ENCODE data around the gene ELN.
"Not testable (repeated sequence)": the region's sequence is repeated elsewhere in the genome, so short reads cannot be mapped to it uniquely, and the experiment has no call there.

Gene ELN

DNA sequence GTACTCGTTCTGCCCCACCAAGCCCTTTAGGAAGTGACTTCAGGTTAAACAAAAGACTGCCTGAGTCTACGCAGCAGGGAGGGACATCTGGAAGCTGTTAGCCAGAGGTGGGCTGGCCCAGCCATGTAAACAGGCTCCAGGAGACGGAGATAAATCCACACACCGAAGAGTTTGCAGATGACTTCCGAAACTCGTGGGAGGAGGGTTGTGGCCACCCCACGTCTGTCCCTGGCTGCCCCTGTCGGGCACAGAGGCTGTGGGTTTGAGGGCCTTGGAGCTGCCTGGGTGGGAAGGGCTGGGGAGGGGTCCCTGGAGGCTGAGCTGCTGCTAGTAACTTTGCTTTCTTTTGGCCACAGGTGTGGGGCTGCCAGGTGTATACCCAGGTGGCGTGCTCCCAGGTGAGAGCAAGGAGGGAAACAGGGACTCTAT is 15.6 kb downstream of the ELN start:
- DNase-seq (ENCODE audit: low spot score): no peak

DNA sequence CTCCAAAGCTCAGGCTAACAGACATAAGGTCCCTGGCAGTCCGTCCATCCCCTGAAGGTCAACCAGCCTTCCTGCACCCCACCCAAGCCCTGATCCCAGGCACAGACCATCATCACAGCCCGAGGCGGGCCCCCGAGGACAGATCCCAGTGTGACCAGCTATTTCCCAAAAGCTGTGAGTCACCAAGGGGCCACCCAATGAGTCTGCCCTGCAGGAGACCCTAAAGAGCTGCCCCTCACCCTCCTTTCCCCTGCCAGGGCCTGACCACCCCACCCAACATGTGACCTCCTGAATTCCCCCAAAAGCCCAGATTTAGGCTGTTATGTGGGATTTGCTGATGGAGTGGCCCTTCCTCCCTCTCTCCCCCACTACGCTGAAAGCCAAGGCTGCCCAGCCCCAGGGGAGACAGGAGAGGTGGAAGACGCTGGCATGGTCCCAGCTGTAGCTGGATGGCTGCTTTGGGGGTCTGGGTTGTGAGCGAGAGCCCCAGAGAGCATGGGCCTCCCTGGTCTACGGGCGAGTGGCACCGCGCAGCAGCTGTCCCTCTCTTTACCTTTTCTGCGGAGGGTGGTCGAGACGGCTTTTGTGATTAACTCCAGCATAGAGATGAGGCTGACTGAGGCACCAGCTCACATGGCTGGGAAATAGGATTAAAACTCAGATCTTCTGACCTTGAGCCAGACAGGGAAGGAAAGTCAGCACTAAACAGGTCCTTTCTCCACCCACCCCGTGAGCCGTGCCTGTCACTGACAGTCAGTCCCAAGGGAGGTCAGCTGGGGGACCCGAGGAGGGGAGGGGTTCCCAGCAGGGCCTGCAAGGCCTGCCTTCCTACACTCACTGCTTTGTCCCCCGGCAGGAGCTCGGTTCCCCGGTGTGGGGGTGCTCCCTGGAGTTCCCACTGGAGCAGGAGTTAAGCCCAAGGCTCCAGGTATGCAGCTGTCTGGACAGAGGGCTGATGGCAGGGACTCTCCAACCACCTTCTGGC is 16.7 kb downstream of the ELN start:
- DNase-seq (ENCODE audit: low spot score): no peak

DNA sequence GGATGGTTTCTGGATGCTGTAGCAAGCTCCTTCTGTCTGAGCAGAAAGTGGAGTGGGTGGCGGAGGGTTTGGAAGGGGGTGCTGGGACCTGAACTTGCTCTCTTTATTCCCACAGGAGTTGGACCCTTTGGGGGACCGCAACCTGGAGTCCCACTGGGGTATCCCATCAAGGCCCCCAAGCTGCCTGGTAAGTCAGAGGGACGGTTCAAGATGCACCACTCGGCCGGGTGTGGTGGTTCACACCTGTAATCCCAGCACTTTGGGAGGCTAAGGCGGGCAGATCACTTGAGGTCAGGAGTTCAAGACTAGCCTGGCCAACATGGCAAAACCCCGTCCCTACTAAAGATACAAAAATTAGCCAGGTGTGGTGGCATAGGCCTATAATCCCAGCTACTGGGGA is 18.6 kb downstream of the ELN start:
- DNase-seq (ENCODE audit: low spot score): not testable (repeated sequence)

DNA sequence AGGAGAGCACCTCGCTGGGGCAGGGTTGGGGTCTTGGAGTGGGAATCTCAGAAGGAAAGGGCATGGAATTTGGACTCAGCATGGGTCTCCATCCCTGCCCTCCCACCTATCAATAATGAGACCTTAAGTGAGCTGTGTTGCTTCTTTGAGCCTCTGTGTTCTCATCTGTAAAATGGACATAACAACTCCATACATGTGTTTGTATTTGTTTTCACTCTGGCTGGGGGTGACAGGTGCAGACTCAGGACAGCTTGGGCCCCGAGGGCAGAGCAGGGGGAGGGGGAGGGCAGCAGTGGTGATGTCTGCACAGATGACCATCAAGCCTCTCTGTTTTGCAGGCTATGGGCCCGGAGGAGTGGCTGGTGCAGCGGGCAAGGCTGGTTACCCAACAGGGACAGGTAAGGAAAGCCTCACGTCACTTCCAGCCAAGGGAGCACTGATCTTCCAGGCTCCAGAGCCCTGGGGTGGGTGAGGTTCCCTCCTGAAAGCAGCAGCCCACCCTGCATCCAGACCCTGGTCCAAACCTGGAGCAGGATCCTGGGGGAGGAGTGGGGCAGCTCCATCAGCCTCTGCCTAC is 19.9 kb downstream of the ELN start:
- no peak for DNase-seq (ENCODE audit: low spot score)

DNA sequence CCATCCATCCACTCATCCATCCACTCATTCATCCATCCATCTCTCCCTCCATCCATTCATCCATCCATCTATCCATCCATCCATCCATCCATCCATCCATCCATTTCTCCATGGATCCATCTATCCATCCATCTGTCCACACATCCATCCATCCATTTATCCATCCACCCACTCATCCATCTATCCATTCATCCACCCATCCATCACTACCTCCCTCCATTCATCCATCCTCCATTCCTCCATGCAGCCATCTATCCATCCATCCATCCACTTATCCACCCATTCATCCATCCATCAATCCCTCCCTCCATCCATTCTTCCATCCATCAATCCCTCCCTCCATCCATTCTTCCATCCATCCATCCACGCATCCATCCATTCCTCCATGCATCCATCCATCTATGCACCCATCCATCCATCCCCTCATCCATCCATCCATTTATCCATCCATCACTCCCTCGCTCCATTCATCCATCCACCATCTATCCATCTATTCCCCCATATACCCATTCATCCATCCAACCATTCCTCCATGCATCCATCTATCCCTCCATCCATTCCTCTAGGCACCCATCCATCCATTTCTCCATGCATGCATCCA is 21.1 kb downstream of the ELN start:
- DNase-seq (ENCODE audit: low spot score): no peak

GRCh38 chr7:74049997-74050798 is 22.2 kb downstream of the ELN start:
- DNase-seq (ENCODE audit: low spot score): no peak

DNA sequence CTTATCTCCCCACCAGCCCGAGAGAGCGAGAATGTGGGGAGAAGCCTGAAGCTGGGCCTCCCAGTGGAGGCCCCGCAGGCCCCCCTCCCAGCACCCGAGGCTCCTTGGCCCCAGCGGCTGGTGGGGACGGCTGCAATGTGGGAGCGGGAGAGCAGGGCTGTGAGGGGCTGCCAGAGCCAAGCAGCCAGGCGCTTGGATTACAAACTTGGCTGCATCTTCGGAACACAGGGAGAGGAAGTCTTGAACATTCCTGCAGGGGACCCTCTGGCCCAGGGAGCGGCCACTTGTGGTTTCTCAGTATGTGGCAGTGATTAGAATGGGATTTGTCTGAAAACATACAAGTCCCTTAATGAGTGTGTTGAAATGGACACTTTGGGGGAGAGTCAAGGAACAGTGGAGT is 23.2 kb downstream of the ELN start:
- no peak for DNase-seq (ENCODE audit: low spot score)

GRCh38 chr7:74051629-74052410 is 23.8 kb downstream of the ELN start:
- DNase-seq (ENCODE audit: low spot score): no peak

- DNase-seq (ENCODE audit: low spot score): no peak
These were observed 24.7 kb downstream of the ELN start for GRCh38 chr7:74052628-74053027.

DNA sequence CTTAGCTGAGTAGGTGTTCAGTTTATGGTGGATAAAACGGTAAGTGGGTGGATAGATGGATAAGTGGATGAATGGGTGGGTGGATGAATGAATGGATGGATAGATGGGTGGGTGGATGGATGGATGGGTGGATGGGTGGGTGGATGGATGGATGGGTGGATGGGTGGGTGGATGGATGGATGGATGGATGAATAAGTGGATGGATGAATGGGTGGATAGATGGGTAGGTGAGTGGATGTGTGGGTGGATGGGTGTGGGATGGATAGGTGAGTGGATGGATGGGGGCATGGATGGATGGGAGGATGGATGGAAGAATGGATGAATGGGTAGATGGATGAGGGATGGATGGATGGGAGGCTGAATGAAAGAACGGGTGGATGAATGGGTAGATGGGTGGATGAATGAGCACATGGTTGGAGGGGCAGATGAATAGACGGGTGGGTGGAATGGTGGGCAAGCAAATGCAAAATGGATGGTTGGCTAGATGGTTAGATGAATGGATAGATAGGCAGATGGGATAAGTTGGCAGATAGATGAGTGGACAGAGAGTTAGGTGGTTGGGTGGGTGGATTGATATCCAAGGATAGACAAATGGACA is 25.7 kb downstream of the ELN start:
- no peak for DNase-seq (ENCODE audit: low spot score)

DNA sequence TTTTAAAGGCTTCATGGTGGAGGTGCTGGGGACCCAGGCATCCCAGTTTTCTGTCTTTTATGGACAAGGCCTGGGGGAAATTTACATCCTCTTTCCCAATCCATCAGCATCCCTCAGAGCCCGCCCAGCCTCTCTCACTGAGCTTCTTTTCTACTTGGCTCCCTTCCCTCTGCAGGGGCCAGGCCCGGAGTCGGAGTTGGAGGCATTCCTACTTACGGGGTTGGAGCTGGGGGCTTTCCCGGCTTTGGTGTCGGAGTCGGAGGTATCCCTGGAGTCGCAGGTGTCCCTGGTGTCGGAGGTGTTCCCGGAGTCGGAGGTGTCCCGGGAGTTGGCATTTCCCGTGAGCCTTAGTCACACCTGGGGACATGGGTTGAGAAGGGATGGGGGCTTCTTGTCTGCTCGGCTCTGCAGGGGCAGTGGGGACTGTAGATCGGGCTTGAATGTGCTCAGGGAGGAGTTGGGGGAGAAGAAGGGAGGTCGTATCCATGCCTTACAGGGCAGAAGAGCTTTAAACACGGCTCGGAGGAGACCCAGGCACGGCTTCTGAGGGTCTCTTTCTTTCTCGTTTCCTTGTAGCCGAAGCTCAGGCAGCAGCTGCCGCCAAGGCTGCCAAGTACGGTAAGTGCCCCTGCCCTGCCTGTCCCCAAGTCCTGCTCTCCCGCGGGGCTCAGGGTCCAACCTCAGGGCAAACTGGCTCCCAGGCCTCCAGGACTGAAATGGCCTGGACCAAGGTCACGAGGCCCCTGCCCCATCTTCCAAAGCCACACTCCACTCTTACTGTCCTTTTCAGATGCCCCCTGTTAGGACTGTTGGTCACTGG is 28.3 kb downstream of the ELN start:
- DNase-seq (ENCODE audit: low spot score): no peak

DNA sequence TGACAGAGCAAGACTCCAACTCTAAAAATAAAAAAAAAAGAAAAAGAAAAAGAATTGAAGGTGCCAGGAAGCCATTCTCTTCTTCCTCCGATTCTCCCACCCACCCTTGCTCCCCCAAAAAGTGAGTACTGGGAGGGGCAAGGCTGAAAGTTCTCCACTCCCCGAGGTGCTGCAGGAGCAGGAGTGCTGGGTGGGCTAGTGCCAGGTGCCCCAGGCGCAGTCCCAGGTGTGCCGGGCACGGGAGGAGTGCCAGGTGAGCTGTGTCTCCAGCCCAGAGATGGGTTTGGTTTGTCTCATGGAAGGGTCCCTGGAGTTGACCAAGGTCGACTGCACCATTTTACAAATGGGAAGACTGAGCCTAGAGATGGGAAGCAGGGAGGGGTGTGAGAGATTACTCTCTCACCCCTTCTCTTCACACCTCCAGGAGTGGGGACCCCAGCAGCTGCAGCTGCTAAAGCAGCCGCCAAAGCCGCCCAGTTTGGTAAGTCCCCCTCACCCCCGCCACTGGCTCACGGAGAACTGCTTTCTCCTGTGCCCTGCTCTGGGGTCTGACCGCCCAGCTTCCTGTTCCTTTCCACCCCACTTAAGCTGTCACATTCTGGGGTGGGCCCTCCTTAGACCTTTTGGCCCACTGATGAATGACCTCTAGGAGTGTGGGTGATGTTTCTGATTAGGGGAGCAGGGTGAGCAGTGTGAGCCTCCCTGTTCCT is 29.4 kb downstream of the ELN start:
- no peak for DNase-seq (ENCODE audit: low spot score)

DNA sequence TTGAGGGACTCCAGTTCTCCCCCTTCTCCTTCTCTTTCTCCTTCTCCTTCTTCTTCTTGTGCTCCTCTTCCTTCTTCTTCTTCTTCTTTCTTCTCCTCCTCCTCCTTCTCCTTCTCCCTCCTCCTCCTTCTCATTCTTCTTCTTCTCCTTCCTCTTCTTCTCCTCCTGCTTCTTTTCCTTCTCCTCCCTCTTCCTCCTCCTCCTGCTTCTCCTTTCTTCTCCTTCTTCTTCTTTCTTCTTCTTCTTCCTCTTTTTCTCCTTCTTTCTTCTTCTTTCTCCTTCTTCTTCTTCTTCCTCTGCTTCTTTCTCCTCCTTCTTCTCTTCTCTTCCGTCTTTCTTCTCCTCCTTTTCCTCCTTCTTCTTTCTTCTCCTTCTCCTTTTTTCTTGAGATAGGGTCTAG is 30.0 kb downstream of the ELN start:
- no peak for DNase-seq (ENCODE audit: low spot score)

DNA sequence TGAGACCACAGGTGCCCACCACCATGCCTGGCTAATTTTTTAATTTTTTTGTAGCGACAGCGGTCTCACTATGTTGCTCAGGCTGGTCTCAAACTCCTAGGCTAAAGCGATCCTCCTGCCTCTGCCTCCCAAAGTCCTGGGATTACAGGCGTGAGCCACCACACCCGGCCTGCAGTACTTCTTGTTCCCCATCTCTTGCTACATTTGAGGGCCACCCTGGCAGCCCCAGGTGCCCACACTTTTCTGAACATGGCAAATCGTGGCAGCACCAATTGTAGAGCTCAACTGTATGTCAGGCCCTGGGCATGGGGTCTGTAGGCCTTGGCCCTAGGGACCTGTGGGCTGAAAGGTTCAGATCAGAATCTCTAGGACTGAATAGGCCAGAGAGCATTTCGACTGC is 30.5 kb downstream of the ELN start:
- no peak for DNase-seq (ENCODE audit: low spot score)

- no peak for DNase-seq (ENCODE audit: low spot score)
These were observed 31.1 kb downstream of the ELN start for GRCh38 chr7:74059037-74059436.

DNA sequence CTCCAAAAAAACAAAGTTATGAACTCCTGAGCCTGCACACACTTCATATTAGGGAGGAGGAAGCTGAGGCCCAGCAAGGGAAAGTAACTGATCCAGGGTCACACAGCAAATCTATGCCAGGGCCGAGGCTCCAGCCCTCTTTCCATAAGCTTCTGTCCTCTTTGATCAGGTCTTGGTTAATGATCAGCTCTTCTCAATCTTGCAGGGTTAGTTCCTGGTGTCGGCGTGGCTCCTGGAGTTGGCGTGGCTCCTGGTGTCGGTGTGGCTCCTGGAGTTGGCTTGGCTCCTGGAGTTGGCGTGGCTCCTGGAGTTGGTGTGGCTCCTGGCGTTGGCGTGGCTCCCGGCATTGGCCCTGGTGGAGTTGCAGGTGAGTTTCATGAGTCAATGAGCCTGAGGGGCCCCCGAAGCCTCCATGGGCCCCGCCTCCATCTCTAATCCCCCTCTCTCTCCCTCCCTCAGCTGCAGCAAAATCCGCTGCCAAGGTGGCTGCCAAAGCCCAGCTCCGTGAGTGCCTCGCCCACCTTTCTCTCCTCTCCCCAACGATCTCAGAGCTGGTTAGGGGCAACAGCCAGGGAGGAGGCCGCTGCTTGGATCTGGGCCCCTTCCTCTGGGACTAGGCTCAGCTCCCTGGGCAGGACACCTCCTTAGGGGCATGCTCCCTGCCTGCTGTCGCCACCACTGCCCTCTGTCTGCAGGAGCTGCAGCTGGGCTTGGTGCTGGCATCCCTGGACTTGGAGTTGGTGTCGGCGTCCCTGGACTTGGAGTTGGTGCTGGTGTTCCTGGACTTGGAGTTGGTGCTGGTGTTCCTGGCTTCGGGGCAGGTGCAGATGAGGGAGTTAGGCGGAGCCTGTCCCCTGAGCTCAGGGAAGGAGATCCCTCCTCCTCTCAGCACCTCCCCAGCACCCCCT is 32.0 kb downstream of the ELN start:
- DNase-seq (ENCODE audit: low spot score): no peak

DNA sequence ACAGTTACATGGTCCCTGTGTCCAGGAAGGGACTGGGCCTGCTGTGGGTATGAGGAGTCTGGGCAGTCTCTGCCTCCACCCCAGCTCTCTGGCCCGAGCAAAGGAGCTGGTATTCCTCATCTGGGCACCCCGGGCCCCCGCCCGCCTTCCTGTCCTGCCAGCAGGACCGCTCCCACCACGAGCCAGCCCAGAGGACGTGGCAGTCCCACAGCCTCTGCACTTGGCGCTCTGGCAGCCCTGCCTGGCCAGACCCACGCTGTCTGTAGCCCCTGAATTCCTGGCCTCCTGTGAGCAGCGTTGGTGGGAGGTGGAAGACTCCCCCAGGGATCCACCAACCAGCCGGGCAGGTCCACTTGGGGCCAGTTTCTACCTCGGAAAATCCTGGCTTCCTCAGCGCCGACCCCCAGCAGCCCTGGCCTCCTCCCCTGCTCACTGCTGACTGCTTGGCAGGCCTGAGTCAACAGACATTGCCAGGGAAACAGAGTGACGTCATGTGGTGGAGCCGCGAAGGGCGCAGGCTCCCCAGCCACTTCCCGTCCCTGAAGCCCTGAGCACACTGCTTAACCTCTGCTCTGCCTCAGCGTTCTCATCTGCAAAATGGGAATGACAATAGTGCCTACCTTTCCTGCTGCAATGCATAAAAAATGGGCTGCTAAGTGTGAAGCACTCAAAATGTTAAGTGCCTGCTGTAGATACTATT is 34.0 kb downstream of the ELN start:
- no peak for DNase-seq (ENCODE audit: low spot score)

DNA sequence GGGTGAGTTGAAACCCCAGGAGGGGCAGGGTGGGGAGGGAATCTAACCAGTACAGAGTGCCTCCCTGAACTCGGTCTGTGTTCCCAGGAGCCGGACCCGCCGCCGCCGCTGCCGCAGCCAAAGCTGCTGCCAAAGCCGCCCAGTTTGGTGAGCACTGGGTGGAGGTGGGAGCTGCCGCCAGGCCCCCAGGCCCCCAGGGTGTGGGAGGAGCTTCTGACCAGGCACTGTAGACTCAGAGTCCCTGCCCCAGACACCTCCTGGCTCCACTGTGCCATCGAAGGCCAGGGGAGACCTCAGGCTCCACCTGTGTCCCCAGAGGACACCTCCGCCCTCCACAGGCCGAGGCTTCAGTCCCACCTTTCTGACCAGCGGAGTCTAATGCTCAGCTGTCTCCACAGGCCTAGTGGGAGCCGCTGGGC is 35.3 kb downstream of the ELN start:
- DNase-seq (ENCODE audit: low spot score): no peak
